Measurements from ENCODE around the gene MB21D2.

DNA sequence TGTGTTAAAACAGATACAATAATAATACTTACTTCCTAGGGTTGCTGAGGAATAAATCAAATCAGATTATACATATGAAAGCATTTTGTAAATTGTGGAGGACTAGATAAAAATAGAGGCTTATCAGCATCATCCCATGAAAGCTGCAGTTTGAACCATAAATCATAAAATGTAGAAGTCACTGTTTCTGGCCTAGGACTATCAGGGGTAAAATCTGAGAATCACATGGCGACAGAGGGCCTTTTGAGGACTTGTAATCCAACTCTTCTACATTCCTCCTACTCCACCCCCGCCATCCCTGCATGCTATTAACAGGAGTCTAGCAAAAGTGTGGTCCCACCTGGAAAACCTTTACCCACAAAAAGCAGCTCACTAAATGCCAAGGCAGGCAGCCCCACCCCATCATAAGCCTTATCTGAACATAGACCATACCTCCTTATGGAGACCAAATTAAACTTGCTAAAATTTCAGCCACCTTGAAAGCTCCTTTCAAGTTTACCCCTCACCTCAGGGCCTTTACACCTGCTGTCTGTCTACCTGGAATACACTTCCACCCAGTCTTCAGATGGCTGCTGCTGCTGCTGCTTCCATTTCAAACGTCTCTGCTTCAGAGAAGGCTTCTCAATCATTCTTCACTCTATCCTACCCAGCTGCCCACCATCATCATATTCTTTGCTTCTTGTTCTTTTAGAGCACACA, 11.5 kb downstream of the MB21D2 start:
- TF ChIP-seq, protein P1, sequence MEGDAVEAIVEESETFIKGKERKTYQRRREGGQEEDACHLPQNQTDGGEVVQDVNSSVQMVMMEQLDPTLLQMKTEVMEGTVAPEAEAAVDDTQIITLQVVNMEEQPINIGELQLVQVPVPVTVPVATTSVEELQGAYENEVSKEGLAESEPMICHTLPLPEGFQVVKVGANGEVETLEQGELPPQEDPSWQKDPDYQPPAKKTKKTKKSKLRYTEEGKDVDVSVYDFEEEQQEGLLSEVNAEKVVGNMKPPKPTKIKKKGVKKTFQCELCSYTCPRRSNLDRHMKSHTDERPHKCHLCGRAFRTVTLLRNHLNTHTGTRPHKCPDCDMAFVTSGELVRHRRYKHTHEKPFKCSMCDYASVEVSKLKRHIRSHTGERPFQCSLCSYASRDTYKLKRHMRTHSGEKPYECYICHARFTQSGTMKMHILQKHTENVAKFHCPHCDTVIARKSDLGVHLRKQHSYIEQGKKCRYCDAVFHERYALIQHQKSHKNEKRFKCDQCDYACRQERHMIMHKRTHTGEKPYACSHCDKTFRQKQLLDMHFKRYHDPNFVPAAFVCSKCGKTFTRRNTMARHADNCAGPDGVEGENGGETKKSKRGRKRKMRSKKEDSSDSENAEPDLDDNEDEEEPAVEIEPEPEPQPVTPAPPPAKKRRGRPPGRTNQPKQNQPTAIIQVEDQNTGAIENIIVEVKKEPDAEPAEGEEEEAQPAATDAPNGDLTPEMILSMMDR (IDR thresholded peaks at IDR 0.05; ENCODE audit: insufficient read depth, low read length, poor library complexity, severe bottlenecking) = no peak
- no peak for TF ChIP-seq EZH2phosphoT487 (conservative IDR thresholded peaks at IDR 0.05; ENCODE audit: low read length)

Data from SU-DHL-6 (cell line).